Colonic mucosa (tissue), 4 donors: Measurements from ENCODE around the gene MSI2. TPM values are rescaled to one million over a fixed set of nuclear protein-coding genes. Genes with fewer than 3 reads are reported as not detected.

Experiments used
- DNase-seq: peaks from one replicate; pipeline ENCODE4 v3.0.0-alpha.2; 2020
- H3K27ac ChIP-seq: fragments of 200-600 bp; one replicate; pipeline ENCODE4 v1.8.0; 2021
- H3K27me3 ChIP-seq: fragments of 200-600 bp; one replicate; pipeline ENCODE4 v1.8.0; 2021
- H3K36me3 ChIP-seq: fragments of 200-600 bp; one replicate; pipeline ENCODE4 v1.8.0; 2021
- H3K4me1 ChIP-seq: fragments of 200-600 bp; one replicate; pipeline ENCODE4 v1.8.0; 2021; ENCODE audit warnings: mild to moderate bottlenecking
- H3K4me3 ChIP-seq: fragments of 200-600 bp; one replicate; pipeline ENCODE4 v1.8.0; 2021
- H3K9ac ChIP-seq, 2 donors: one replicate each; pipeline ENCODE4 v1.7.0; 2013; ENCODE audit warnings: control low read depth in 2 of 2, low read depth in 2 of 2, low read length in 2 of 2
- H3K9me3 ChIP-seq: fragments of 200-600 bp; one replicate; pipeline ENCODE4 v1.8.0; 2021
- CTCF ChIP-seq: fragments of 200-600 bp; IDR thresholded peaks from one replicate; pipeline ENCODE4 v1.8.0; 2022; ENCODE audit warnings: antibody characterized with exemption, mild to moderate bottlenecking
- intact Hi-C: fragments of 100-400 bp; cut with DNase I; formaldehyde crosslinking; loops from one replicate; pipeline ENCODE4 v1.14.1; 2022
- total RNA-seq, 2 donors: library from RNA; stranded (reverse); fragmentation: NEBNext Ultra II Directional in 1 of 2; extraction: Animal tissue kit (Norgen Biotek cat#: 25700) in 1 of 2; gene quantifications; one replicate each; pipeline ENCODE4 v1.2.1, GENCODE V29; 2021
- donor health status: healthy.
- donor health status: DM: no; HTN: no; CAD: no.
- donor health status: DM: no; HTN: no; CAD: no.

Gene MSI2
- total RNA-seq, 2 donors from 2014 or later: 61.6 to 75.4 TPM

GRCh38 chr17:57608369-57609124, 352.2 kb downstream of the MSI2 start:
- no peak for DNase-seq
- Histone ChIP-seq H3K4me1 (peaks cover 23% of the 10 kb centered on the region), H3K27ac (no peak overlapping the region), H3K9me3 (no peaks in the 10 kb centered on the region), H3K4me3 (no peak overlapping the region), H3K9ac (no peak overlapping the region), H3K36me3 (no peaks in the 10 kb centered on the region), H3K27me3 (no peaks in the 10 kb centered on the region)
- TF ChIP-seq CTCF: no peak
- intact Hi-C loops: loop anchor here (10.0 kb wide), 1 partner anchor 136 kb away; the partner anchor contains the start of gene CCDC182

GRCh38 chr17:57609125-57609877, 353.0 kb downstream of the MSI2 start:
- no peak for DNase-seq
- Histone ChIP-seq H3K9ac (no peak overlapping the region), H3K36me3 (no peaks in the 10 kb centered on the region), H3K4me3 (no peak overlapping the region), H3K27ac (no peak overlapping the region), H3K4me1 (peaks cover 21% of the 10 kb centered on the region), H3K9me3 (no peaks in the 10 kb centered on the region), H3K27me3 (no peaks in the 10 kb centered on the region)
- intact Hi-C loops: loop anchor here (10.0 kb wide), 1 partner anchor 136 kb away; the partner anchor contains the start of gene CCDC182
- no peak for TF ChIP-seq CTCF

GRCh38 chr17:57609878-57610270, 353.6 kb downstream of the MSI2 start:
- no peak for DNase-seq
- Histone ChIP-seq H3K9me3 (no peaks in the 10 kb centered on the region), H3K27me3 (no peaks in the 10 kb centered on the region), H3K36me3 (no peaks in the 10 kb centered on the region), H3K4me3 (no peak overlapping the region), H3K4me1 (peaks cover 15% of the 10 kb centered on the region), H3K9ac (no peak overlapping the region), H3K27ac (no peak overlapping the region)
- TF ChIP-seq CTCF: no peak
- intact Hi-C loops: loop anchor here (10.0 kb wide), 1 partner anchor 135 kb away; the partner anchor contains the start of gene CCDC182

- H3K27ac ChIP-seq: no peak overlapping the region
- no peak overlapping the region for H3K9ac ChIP-seq
Observed at GRCh38 chr17:57612202-57613071, 356.1 kb downstream of the MSI2 start.

More at GRCh38 chr17:57612202-57613071, 356.1 kb downstream of the MSI2 start:
- intact Hi-C loops: no loop called here
- Histone ChIP-seq H3K27me3 (no peaks in the 10 kb centered on the region), H3K9me3 (no peaks in the 10 kb centered on the region), H3K4me1 (no peaks in the 10 kb centered on the region), H3K36me3 (no peaks in the 10 kb centered on the region), H3K4me3 (no peak overlapping the region)
- no peak for TF ChIP-seq CTCF
- no peak for DNase-seq
